ENCODE data around the gene TRIM23.

GRCh38 chr5:65563777-65564176, 60.4 kb downstream of the TRIM23 start:
- TF ChIP-seq TOX (CRISPR knock-in tag; IDR thresholded peaks at IDR 0.05; ENCODE audit: borderline replicate concordance) (no peak), CREB5 (CRISPR knock-in tag; IDR thresholded peaks at IDR 0.05; ENCODE audit: low read depth) (no peak), OSR1 (CRISPR knock-in tag; IDR thresholded peaks at IDR 0.05) (no peak), ZFP30 (CRISPR knock-in tag; IDR thresholded peaks at IDR 0.05) (no peak), GLIS3 (CRISPR knock-in tag; IDR thresholded peaks at IDR 0.05) (no peak), ZFP3 (CRISPR knock-in tag; IDR thresholded peaks at IDR 0.05) (no peak), ZNF565 (CRISPR knock-in tag; conservative IDR thresholded peaks at IDR 0.05; ENCODE audit: low read depth) (no peak)
